Muscle layer of colon (tissue), 2 donors: ENCODE measurements around the gene KCNMA1.

Source experiments
- H3K27ac ChIP-seq: one replicate; pipeline ENCODE4 v1.7.0; 2013; ENCODE audit warnings: low read depth, mild to moderate bottlenecking, low read length, moderate library complexity
- H3K27me3 ChIP-seq, 2 donors: one replicate each; pipeline ENCODE4 v1.7.0; 2013; ENCODE audit warnings: low read length in 2 of 2, mild to moderate bottlenecking in 2 of 2; ENCODE audit not compliant: insufficient read depth in 2 of 2, control insufficient read depth in 1 of 2
- H3K36me3 ChIP-seq: one replicate; pipeline ENCODE4 v1.7.0; 2013; ENCODE audit warnings: mild to moderate bottlenecking, low read length; ENCODE audit not compliant: insufficient read depth
- H3K4me1 ChIP-seq: one replicate; pipeline ENCODE4 v1.7.0; 2013; ENCODE audit warnings: mild to moderate bottlenecking, low read length; ENCODE audit not compliant: insufficient read depth
- H3K4me3 ChIP-seq, 2 donors: one replicate each; pipeline ENCODE4 v1.7.0; 2013; ENCODE audit warnings: low read length in 2 of 2, low read depth in 1 of 2, mild to moderate bottlenecking in 1 of 2, moderate library complexity in 1 of 2
- H3K9ac ChIP-seq: one replicate; pipeline ENCODE4 v1.7.0; 2013; ENCODE audit warnings: low read length
- H3K9me3 ChIP-seq: one replicate; pipeline ENCODE4 v1.7.0; 2013; ENCODE audit warnings: mild to moderate bottlenecking, low read length
- donor health status: abdominal sarcoma.
- donor health status: Adenocarcinoma of cecum.

The KCNMA1 gene

DNA sequence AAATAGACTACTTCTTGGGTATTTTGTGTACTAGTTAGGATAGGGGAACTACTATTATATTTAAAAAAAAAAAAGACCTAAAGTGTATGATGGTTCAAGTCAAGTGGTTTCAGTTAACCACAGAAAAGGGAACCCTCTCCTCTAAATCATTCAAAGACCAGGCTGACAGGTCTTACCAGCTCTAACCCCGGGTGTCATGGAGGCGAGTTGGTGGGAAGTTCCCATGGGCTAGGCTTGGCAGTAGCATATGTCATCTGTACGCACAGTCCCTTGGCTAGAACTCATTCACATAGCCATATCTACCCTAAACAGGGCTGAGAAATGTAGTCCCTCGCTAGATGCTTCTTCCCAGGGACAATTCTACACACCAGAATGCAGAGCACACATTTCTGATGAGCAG lies 37.7 kb upstream of the KCNMA1 start:
- Histone ChIP-seq H3K4me3 (no peak overlapping the region), H3K9me3 (no peaks in the 10 kb centered on the region), H3K36me3 (no peaks in the 10 kb centered on the region), H3K27ac (no peak overlapping the region), H3K4me1 (no peaks in the 10 kb centered on the region), H3K27me3 (no peaks in the 10 kb centered on the region), H3K9ac (no peak overlapping the region)

DNA sequence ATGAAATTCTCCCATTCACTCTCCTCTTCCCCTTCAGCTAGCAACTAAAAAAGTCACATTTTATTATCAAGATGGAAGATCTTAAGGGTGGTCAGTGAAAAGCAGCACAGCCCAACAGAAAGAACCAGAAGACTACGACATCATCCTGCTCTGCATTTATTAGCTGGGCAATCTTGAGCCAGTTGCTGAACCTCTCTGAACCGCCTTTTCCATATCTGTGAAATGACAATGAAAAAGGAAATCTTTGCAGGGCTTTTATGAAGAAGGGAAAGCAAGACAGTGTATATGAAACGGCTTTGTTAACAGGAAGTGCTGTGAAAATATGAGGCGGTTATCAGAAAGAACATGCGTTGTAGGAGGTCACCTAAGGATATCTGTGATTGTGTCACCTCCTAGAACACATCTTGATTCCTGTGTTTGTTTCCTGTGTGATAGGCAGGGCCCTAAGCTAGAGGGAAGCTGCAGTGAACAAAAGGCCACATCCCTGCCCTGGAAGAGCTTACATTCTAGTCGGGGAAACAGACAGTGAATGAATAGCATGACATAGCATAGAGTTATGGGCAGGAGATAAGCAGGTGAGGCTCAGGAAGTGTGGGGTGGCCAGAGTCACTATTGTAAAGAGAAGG lies 36.0 kb upstream of the KCNMA1 start:
- Histone ChIP-seq H3K27ac (no peak overlapping the region), H3K9ac (no peak overlapping the region), H3K36me3 (no peaks in the 10 kb centered on the region), H3K4me3 (no peak overlapping the region), H3K9me3 (no peaks in the 10 kb centered on the region), H3K4me1 (no peaks in the 10 kb centered on the region), H3K27me3 (no peaks in the 10 kb centered on the region)

DNA sequence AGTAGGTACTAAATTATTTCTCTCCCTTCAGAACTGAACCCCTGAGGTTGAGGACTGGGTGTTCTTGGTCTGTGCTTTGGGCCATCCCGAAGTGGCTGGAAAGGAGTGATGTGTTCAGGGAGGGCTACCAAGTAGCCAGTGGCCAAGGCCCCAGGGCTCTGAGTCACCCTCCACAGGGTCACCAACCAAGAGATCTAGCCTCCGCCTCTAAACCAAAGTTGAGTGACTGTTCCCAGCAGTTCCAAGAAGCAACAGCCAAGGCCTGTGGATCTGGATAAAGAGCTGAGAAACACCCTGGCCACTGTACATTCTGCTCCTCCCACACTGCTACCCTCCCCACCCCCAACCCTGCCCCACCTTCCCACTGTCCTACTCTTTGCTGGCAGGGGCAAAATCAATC lies 35.5 kb upstream of the KCNMA1 start:
- Histone ChIP-seq H3K27ac (no peak overlapping the region), H3K9me3 (no peaks in the 10 kb centered on the region), H3K36me3 (no peaks in the 10 kb centered on the region), H3K9ac (no peak overlapping the region), H3K27me3 (no peaks in the 10 kb centered on the region), H3K4me1 (no peaks in the 10 kb centered on the region), H3K4me3 (no peak overlapping the region)

DNA sequence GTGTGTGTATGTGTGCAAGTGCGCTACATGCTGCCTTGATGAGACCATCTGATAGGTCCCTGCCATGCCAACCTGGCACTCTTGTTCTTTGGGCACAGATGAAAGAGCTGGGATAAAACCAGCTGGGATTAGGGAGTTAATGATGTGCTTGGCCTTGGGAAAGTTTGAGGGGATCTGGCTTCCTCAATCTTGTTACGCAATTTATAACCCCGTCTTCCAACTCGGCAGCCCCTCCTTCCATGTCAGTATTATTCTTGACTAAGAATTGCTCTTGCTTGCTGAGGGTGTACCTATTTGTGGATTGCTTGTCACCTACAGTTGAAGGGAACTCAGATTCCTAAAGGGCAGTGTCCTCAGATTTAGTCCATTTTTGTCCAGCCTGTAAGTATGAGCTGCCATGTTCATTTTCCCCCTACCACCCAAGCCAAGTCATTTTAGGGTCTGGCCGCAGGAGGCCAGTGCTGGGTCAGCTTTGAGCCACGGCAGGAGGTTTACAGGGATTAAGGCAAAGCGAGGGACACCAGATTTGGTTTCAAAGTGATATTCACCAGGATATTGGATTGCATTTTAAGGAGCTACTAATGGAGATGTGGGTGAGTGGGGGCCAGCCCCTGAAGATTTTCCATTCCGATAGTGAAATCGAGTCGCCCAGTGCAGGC lies 34.1 kb upstream of the KCNMA1 start:
- Histone ChIP-seq H3K4me3 (no peak overlapping the region), H3K36me3 (no peaks in the 10 kb centered on the region), H3K9ac (no peak overlapping the region), H3K9me3 (no peaks in the 10 kb centered on the region), H3K27ac (no peak overlapping the region), H3K27me3 (no peaks in the 10 kb centered on the region), H3K4me1 (no peaks in the 10 kb centered on the region)

DNA sequence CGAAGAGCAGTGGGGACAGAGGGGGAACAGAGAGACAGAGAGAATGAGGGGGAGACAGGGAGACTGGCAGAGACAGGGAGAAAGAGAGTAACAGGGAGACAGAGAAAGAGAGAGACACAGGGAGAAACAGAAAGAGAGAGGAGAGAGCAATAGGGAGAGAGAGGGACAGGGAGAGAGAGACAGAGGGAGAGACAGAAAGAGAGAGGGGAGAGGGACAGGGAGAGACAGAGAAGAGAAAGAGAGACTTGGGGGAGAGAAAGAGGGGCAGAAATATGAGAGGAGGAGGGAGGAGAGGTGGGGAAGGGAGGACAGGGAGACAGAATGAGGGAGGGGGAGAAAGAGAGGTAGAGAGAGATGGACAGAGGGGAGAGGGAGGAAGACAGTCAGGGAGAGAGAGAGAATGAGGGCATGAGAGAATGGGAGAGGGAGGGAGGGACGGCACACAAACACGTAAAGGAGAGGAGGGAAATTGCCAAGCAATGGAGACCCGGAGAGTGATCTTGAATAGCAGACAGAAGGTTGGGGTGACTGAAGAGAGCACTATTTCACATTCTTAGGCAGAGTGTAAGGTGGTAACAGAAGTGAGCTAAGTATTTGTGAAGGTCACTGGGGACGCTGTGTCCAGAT lies 33.3 kb upstream of the KCNMA1 start:
- H3K4me3 ChIP-seq = no peak overlapping the region
- no peaks in the 10 kb centered on the region for H3K36me3 ChIP-seq
- H3K4me1 ChIP-seq = no peaks in the 10 kb centered on the region
- H3K9me3 ChIP-seq = no peaks in the 10 kb centered on the region
- H3K27ac ChIP-seq = no peak overlapping the region
- H3K27me3 ChIP-seq = no peaks in the 10 kb centered on the region
- no peak overlapping the region for H3K9ac ChIP-seq

DNA sequence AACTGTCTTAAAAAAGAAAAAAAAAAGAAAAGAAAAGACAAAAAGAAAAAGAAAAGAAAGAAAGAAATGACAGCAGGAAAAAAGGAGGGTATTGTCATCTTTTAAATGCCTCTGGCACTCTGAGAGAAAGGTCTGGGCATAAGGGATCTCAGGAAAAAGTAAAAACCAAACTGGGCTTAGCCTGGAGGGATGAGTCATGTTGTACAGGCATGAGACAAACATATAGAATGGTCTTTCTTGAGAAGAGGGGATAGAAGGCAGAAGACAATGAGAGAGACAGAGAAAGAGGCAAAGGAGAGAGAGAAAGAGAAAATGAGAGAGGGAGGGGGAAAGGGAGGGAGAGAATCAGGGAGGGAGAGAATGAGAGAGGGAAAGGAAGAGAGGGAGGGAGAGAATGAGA lies 32.3 kb upstream of the KCNMA1 start:
- no peak overlapping the region for H3K27ac ChIP-seq
- H3K4me1 ChIP-seq = no peaks in the 10 kb centered on the region
- no peaks in the 10 kb centered on the region for H3K9me3 ChIP-seq
- no peak overlapping the region for H3K9ac ChIP-seq
- no peaks in the 10 kb centered on the region for H3K27me3 ChIP-seq
- H3K36me3 ChIP-seq = no peaks in the 10 kb centered on the region
- no peak overlapping the region for H3K4me3 ChIP-seq

DNA sequence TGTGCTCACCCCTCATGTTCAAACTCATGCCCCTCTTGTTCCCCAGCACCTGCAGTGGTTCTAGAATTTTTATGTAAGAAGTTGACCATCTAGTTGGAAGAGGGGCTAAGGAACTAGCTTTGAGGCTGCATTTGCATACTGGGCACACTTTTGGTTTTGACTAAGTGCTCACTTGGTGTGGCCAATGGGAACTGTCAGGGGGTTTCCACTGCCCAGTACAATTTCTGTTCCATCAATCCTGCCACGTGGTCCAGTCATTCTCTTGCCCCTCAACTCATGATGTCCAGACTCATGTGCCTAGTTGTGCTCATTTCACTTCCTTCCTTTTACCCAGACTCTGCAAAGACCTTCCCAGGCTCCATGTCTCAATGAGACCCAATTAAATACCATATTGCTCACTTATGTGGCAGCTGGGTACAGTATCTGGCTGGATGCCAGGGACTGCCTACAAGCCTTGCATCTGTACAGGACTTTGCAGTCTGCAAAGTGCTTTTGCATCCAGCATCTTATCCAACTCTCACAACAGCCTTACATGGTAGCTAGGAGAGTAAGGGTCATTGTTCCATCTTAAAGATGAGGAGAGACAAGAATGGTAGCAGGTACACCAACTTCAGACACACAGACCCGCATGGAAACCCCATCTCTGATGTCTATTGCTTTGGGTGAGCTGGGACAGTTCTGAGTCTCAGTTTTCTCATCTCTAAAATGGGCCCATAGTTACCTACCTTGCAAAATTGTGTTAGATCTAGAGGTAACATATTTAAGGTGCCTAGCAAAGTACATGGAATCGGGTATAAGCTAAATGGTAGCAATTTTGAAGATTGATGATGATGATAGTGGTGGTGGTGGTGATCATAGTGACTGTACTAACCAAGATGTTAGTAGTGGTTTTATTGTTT lies 30.1 kb upstream of the KCNMA1 start:
- Histone ChIP-seq H3K9ac (no peak overlapping the region), H3K27me3 (no peaks in the 10 kb centered on the region), H3K27ac (no peak overlapping the region), H3K4me3 (no peak overlapping the region), H3K4me1 (no peaks in the 10 kb centered on the region), H3K9me3 (no peaks in the 10 kb centered on the region), H3K36me3 (no peaks in the 10 kb centered on the region)

DNA sequence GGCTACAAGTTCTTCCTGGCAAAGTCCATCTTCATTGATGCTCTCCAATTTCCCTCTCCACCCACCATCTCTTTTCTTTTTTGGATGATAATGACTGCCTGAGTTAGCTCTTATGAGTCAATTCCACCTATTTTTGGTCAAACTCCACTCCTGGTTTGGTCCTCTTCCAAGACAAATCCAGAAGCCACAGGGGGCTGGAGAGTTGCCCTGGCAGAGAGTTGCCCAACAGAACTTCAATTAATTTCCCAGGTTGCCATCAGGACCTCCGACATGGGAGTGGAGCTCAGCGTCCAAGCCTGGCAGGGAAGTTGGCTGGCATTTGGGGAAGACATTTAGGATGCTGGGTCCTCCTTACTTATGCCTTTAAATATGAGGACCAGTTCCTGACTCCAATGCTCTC lies 29.2 kb upstream of the KCNMA1 start:
- no peak overlapping the region for H3K27ac ChIP-seq
- H3K4me1 ChIP-seq = no peaks in the 10 kb centered on the region
- no peak overlapping the region for H3K4me3 ChIP-seq
- no peaks in the 10 kb centered on the region for H3K27me3 ChIP-seq
- no peak overlapping the region for H3K9ac ChIP-seq
- no peaks in the 10 kb centered on the region for H3K9me3 ChIP-seq
- no peaks in the 10 kb centered on the region for H3K36me3 ChIP-seq

DNA sequence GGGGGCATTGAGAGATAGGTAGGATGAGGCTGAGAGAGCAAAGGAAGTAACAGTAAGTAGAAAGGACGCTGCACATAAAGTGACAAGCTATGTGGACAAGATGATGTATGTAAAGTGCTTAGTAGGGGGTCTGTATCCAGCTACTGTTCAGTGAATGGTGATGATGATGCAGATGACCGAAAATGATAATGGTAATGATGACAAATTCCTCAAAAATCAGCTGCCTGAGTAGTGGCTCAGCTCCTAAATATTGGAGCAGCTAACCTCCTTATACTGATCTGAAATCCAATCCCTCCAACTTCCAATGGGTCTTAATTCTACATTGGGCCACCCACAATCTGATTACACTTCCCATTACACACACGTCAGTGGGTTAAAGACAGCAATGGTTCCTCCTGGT lies 27.1 kb upstream of the KCNMA1 start:
- Histone ChIP-seq H3K27me3 (peaks cover 0 to 4% of the 10 kb centered on the region in 2 donors), H3K9me3 (no peaks in the 10 kb centered on the region), H3K9ac (no peak overlapping the region), H3K4me3 (no peak overlapping the region), H3K27ac (no peak overlapping the region), H3K4me1 (no peaks in the 10 kb centered on the region), H3K36me3 (no peaks in the 10 kb centered on the region)

DNA sequence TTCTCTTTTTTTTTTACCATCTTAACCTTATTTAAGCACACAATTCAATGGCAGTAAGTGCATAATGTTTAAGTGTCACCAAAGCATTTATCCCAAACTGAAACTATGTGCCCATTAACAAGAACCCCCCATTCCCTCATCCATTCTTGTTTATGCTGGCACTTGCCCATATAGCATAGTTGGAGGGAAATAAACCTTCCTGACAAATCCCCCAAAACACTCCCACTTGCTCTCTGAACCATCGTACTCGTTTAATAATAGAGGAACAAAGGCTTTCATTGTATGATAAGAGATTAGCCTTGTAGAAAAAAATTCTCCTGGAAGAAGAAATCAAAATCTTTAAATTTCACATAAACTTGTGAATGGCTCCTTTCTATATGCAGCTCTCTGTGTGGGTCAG lies 26.4 kb upstream of the KCNMA1 start:
- Histone ChIP-seq H3K27me3 (peaks cover 0 to 4% of the 10 kb centered on the region in 2 donors), H3K4me3 (no peak overlapping the region), H3K27ac (no peak overlapping the region), H3K4me1 (no peaks in the 10 kb centered on the region), H3K9me3 (no peaks in the 10 kb centered on the region), H3K36me3 (no peaks in the 10 kb centered on the region), H3K9ac (no peak overlapping the region)

DNA sequence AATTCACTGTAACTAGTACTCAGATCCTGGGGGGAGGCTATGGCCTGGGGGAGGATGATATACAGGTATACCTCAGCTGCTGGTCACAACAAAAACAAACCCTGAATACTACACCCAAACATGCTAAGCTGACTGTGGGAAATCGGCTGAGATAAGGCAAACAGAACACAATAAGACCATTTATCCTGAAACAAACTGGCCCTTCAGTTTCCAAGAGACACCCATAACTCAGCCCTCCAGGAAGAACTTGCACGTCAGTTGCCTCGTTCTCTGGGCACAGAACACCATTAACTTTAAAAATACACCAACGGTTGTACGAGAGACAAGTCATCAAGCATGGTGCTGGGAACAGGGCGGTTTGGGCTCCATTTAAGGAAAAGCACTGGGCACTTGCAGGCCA lies 24.1 kb upstream of the KCNMA1 start:
- Histone ChIP-seq H3K36me3 (no peaks in the 10 kb centered on the region), H3K4me3 (no peak overlapping the region), H3K9me3 (no peaks in the 10 kb centered on the region), H3K9ac (no peak overlapping the region), H3K27me3 (peaks cover 0 to 4% of the 10 kb centered on the region in 2 donors), H3K27ac (no peak overlapping the region), H3K4me1 (no peaks in the 10 kb centered on the region)
